Activated naive CD4-positive, alpha-beta T cell treated with anti-CD3 and anti-CD28 coated beads for 36 hours (primary cell): ENCODE results near the gene CFH. TPM values are rescaled to one million over a fixed set of nuclear protein-coding genes. Genes with fewer than 3 reads are reported as not detected.
"Not testable (repeated sequence)": the region's sequence is repeated elsewhere in the genome, so short reads cannot be mapped to it uniquely, and the experiment has no call there.

Source experiments
- CTCF ChIA-PET: fragments of 350-600 bp; sonication (Branson Sonifier 250); formaldehyde crosslinking; loops from one replicate; lab custom pipeline; 2021; ENCODE audit warnings: antibody characterized with exemption; lab: Charles Lee
- DNase-seq: peaks from one replicate; pipeline ENCODE4 v3.0.0-alpha.2; 2020
- H3K27ac Mint-ChIP-seq: one replicate; pipeline ENCODE4 v1.8.0; 2021; ENCODE audit warnings: mild to moderate bottlenecking, mixed read lengths
- H3K27me3 Mint-ChIP-seq: one replicate; pipeline ENCODE4 v1.8.0; 2021; ENCODE audit warnings: low read depth, mixed read lengths
- H3K36me3 Mint-ChIP-seq: one replicate; pipeline ENCODE4 v1.8.0; 2021; ENCODE audit warnings: low read depth, mixed read lengths
- H3K4me1 Mint-ChIP-seq: one replicate; pipeline ENCODE4 v1.8.0; 2021; ENCODE audit warnings: low read depth, mixed read lengths
- H3K4me3 Mint-ChIP-seq: one replicate; pipeline ENCODE4 v1.8.0; 2021; ENCODE audit warnings: mild to moderate bottlenecking, moderate library complexity, mixed read lengths
- H3K9me3 Mint-ChIP-seq: one replicate; pipeline ENCODE4 v1.8.0; 2021; ENCODE audit warnings: mixed read lengths
- intact Hi-C: fragments of 100-400 bp; cut with micrococcal nuclease; formaldehyde crosslinking; loops from one replicate; pipeline ENCODE4 v1.15.1; 2023
- total RNA-seq, 2 experiments: library from RNA; stranded (reverse); gene quantifications; one replicate each; pipeline ENCODE4 v1.2.3, GENCODE V29; 2021

Gene CFH
- total RNA-seq = not detected

GRCh38 chr1:196651637-196652215, at the start of gene CFH:
CFH (plus strand) TSS chr1:196652043; CDS start chr1:196652118, 75 bp downstream.
- no peak within 1 kb of the TSS for H3K27ac Mint-ChIP-seq
- no peaks in the 10 kb centered on the region for H3K36me3 Mint-ChIP-seq
- H3K27me3 Mint-ChIP-seq = peaks cover 2% of the 10 kb centered on the region
- no peak within 1 kb of the TSS for H3K4me3 Mint-ChIP-seq
- CTCF ChIA-PET = no interaction called here
- no peaks in the 10 kb centered on the region for H3K9me3 Mint-ChIP-seq
- H3K4me1 Mint-ChIP-seq = peaks cover 9% of the 10 kb centered on the region
- no peak for DNase-seq
- intact Hi-C loops = no loop called here

DNA sequence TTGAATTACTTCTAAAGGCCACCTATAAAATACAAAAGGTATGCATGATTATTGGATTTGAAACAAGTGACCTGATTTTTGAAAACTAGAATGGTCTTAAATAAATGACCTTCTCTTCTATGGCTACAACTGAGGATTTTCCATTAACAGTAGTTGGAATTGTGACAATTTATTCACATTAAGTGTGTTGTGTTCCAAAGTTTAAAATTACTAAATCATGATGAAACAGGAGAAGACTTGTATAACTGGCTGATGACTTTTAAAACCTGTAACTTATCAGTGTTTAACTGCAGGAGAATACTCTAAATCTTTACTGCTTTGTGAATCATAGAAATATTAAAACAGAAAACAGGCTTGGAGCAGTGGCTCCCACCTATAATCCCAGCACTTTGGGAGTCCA, 48.2 kb upstream of the CFH start:
- CTCF ChIA-PET = no interaction called here
- peaks cover 19% of the 10 kb centered on the region for H3K27me3 Mint-ChIP-seq

GRCh38 chr1:196607981-196608380, 43.9 kb upstream of the CFH start:
- Mint-ChIP-seq H3K36me3 (no peaks in the 10 kb centered on the region), H3K27me3 (peaks cover 37% of the 10 kb centered on the region), H3K27ac (no peak overlapping the region), H3K4me1 (peaks cover 6% of the 10 kb centered on the region), H3K9me3 (peaks cover 2% of the 10 kb centered on the region), H3K4me3 (no peak overlapping the region)
- DNase-seq = no peak
- intact Hi-C loops = no loop called here
- CTCF ChIA-PET = no interaction called here

More for the DNA sequence above, 48.2 kb upstream of the CFH start:
- DNase-seq = no peak
- H3K27ac Mint-ChIP-seq = no peak overlapping the region
- H3K36me3 Mint-ChIP-seq = no peaks in the 10 kb centered on the region
- no peaks in the 10 kb centered on the region for H3K9me3 Mint-ChIP-seq
- no peak overlapping the region for H3K4me3 Mint-ChIP-seq
- peaks cover 6% of the 10 kb centered on the region for H3K4me1 Mint-ChIP-seq
- intact Hi-C loops = no loop called here

- CTCF ChIA-PET = no interaction called here
- intact Hi-C loops = no loop called here
- Mint-ChIP-seq H3K4me3 (no peak within 1 kb of the TSS), H3K36me3 (no peaks in the 10 kb centered on the region), H3K9me3 (peaks cover 4% of the 10 kb centered on the region), H3K27ac (no peak within 1 kb of the TSS), H3K4me1 (peaks cover 6% of the 10 kb centered on the region), H3K27me3 (peaks cover 38% of the 10 kb centered on the region)
- DNase-seq = peak; percentile 4
Observed at GRCh38 chr1:196608390-196609369, 43.2 kb upstream of the CFH start, which contains the start of gene KCNT2. KCNT2 (minus strand) TSS chr1:196608440; CDS start chr1:196608309, 131 bp downstream.

- CTCF ChIA-PET = no interaction called here
Observed at GRCh38 chr1:196609370-196609737, 42.5 kb upstream of the CFH start.

DNA sequence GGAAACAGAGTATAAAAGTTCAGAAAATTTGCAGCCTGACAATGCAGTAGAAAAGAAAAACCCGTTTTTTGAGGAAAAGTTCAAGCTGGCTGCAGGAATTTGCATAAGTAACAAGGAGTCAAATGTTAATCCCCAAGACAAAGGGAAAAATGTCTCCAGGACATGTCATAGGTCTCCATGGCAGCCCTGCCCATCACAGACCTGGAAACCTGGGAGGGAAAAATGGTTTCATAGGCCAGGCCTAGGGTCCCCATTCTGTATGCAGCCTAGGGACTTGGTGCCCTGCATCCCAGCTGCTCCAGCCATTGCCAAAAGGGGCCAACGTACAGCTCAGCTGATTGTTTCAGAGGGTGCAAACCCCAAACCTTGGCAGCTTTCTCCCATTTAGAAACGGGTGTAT, 40.0 kb upstream of the CFH start:
- Mint-ChIP-seq H3K4me1 (peaks cover 6% of the 10 kb centered on the region), H3K36me3 (no peaks in the 10 kb centered on the region), H3K4me3 (no peak overlapping the region), H3K27ac (no peak overlapping the region), H3K27me3 (peaks cover 32% of the 10 kb centered on the region), H3K9me3 (peaks cover 4% of the 10 kb centered on the region)
- CTCF ChIA-PET = interaction anchor here (0.6 to 0.7 kb wide), 2 partner anchors 82 to 274 kb away, joined by 3 to 4 read pairs; no protein-coding TSS in a partner anchor
- intact Hi-C loops = no loop called here
- no peak for DNase-seq

More at GRCh38 chr1:196609370-196609737, 42.5 kb upstream of the CFH start:
- peaks cover 4% of the 10 kb centered on the region for H3K9me3 Mint-ChIP-seq
- no peak overlapping the region for H3K27ac Mint-ChIP-seq
- H3K36me3 Mint-ChIP-seq = no peaks in the 10 kb centered on the region
- peaks cover 38% of the 10 kb centered on the region for H3K27me3 Mint-ChIP-seq
- H3K4me1 Mint-ChIP-seq = peaks cover 6% of the 10 kb centered on the region
- intact Hi-C loops = no loop called here
- no peak for DNase-seq
- no peak overlapping the region for H3K4me3 Mint-ChIP-seq

GRCh38 chr1:196619721-196620120, 32.1 kb upstream of the CFH start:
- Mint-ChIP-seq H3K9me3 (no peaks in the 10 kb centered on the region), H3K36me3 (no peaks in the 10 kb centered on the region), H3K4me1 (no peaks in the 10 kb centered on the region), H3K27me3 (no peaks in the 10 kb centered on the region), H3K4me3 (no peak overlapping the region), H3K27ac (no peak overlapping the region)
- DNase-seq = no peak
- intact Hi-C loops = no loop called here
- CTCF ChIA-PET = no interaction called here

DNA sequence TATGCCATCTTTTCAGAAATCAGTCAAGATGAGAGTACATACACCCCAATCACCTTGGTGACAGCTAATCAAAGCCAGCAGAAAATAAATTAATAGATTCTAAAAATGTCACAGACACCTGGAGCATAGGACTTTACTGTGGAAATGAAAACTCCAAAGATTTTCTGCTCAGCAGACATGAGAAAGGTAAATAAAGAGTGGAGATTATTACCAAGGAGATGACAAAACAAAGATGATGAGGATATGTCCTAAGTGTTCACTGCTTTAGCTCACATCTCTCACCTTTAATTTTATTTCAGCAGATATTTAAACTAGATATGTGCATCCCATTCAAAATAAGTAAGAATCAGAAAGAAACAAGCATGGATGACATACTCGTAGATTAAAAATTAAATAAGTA, 28.8 kb upstream of the CFH start:
- Mint-ChIP-seq H3K9me3 (peaks cover 1% of the 10 kb centered on the region), H3K36me3 (no peaks in the 10 kb centered on the region), H3K4me3 (no peak overlapping the region), H3K27ac (no peak overlapping the region), H3K27me3 (no peaks in the 10 kb centered on the region), H3K4me1 (no peaks in the 10 kb centered on the region)
- no peak for DNase-seq
- intact Hi-C loops = no loop called here
- CTCF ChIA-PET = interaction anchor here (0.7 kb wide), 1 partner anchor 60 kb away, joined by 3 read pairs; no protein-coding TSS in a partner anchor

GRCh38 chr1:196628838-196629237, 23.0 kb upstream of the CFH start:
- no peak overlapping the region for H3K27ac Mint-ChIP-seq
- intact Hi-C loops = no loop called here
- H3K36me3 Mint-ChIP-seq = no peaks in the 10 kb centered on the region
- no peaks in the 10 kb centered on the region for H3K4me1 Mint-ChIP-seq
- H3K9me3 Mint-ChIP-seq = peaks cover 7% of the 10 kb centered on the region
- H3K27me3 Mint-ChIP-seq = no peaks in the 10 kb centered on the region
- CTCF ChIA-PET = no interaction called here
- DNase-seq = no peak
- no peak overlapping the region for H3K4me3 Mint-ChIP-seq

- intact Hi-C loops = no loop called here
- no peak overlapping the region for H3K4me3 Mint-ChIP-seq
- H3K27me3 Mint-ChIP-seq = no peaks in the 10 kb centered on the region
- no peak for DNase-seq
- H3K36me3 Mint-ChIP-seq = no peaks in the 10 kb centered on the region
- CTCF ChIA-PET = interaction anchor here (0.6 kb wide), 1 partner anchor 332 kb away, joined by 3 read pairs; no protein-coding TSS in a partner anchor
- H3K9me3 Mint-ChIP-seq = no peaks in the 10 kb centered on the region
- no peaks in the 10 kb centered on the region for H3K4me1 Mint-ChIP-seq
- no peak overlapping the region for H3K27ac Mint-ChIP-seq
Observed at GRCh38 chr1:196637606-196638005, 14.2 kb upstream of the CFH start.

- no peaks in the 10 kb centered on the region for H3K36me3 Mint-ChIP-seq
- H3K9me3 Mint-ChIP-seq = no peaks in the 10 kb centered on the region
- no peaks in the 10 kb centered on the region for H3K4me1 Mint-ChIP-seq
- no peaks in the 10 kb centered on the region for H3K27me3 Mint-ChIP-seq
- CTCF ChIA-PET = no interaction called here
- DNase-seq = no peak
- no peak overlapping the region for H3K4me3 Mint-ChIP-seq
- intact Hi-C loops = no loop called here
- H3K27ac Mint-ChIP-seq = no peak overlapping the region
Observed at GRCh38 chr1:196638466-196638865, 13.4 kb upstream of the CFH start.

- DNase-seq, H3K27ac Mint-ChIP-seq, H3K9me3 Mint-ChIP-seq, H3K4me3 Mint-ChIP-seq, intact Hi-C loops, H3K27me3 Mint-ChIP-seq, H3K4me1 Mint-ChIP-seq, H3K36me3 Mint-ChIP-seq, CTCF ChIA-PET: not testable (repeated sequence)
Observed at GRCh38 chr1:196639291-196639690, 12.6 kb upstream of the CFH start.
